HG03378 (cell line): ENCODE data around the gene AMOTL1.

Experiments
- ATAC-seq: cut with Tn5 transposase; IDR thresholded peaks from one replicate; pipeline ENCODE4 v1.9.1; 2021; ENCODE audit warnings: mild to moderate bottlenecking, moderate library complexity; ENCODE audit not compliant: unreplicated experiment

The AMOTL1 gene, protein sequence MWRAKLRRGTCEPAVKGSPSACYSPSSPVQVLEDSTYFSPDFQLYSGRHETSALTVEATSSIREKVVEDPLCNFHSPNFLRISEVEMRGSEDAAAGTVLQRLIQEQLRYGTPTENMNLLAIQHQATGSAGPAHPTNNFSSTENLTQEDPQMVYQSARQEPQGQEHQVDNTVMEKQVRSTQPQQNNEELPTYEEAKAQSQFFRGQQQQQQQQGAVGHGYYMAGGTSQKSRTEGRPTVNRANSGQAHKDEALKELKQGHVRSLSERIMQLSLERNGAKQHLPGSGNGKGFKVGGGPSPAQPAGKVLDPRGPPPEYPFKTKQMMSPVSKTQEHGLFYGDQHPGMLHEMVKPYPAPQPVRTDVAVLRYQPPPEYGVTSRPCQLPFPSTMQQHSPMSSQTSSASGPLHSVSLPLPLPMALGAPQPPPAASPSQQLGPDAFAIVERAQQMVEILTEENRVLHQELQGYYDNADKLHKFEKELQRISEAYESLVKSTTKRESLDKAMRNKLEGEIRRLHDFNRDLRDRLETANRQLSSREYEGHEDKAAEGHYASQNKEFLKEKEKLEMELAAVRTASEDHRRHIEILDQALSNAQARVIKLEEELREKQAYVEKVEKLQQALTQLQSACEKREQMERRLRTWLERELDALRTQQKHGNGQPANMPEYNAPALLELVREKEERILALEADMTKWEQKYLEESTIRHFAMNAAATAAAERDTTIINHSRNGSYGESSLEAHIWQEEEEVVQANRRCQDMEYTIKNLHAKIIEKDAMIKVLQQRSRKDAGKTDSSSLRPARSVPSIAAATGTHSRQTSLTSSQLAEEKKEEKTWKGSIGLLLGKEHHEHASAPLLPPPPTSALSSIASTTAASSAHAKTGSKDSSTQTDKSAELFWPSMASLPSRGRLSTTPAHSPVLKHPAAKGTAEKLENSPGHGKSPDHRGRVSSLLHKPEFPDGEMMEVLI

DNA sequence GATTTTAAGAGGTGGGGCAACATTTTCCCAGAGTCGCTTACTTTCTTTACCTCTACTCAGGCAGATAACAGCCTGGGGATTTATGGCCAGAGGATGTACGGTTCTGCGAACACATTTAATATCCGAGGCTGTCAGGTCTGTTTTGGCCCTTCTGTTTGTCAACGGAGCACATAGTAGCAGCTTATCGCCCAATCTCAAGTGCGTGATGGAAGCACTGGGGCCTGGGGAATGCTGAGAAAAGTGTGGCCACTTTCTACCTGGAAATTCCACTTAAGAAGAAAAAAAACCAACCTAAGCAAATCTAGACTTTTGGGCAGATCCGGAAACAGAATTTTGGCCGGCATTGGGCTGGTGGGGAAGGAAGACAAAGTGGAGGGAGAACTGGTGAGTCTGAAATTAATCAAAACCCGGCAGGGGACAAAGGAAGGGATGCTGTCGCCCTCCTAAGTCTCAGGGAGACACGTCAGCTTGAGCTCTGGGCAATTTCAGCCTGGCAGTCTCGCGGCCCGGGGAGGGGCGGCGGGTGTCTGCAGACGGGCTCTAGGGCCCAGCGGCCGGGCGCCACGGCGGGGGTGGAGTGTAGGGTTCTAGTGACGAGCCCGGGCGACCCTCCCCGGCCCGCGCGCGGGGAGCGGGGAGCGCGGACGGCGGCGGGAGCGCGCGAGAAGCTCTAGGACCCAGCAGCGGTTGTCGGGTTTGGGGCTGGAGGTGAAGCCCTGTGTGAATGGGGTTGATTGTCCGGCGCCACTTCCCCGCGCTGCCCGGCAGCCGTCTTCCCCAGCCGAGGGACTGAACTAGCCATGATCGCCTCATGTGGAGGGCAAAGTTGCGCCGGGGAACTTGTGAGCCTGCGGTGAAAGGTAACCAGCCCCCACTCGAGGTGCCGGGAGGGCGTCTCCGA, at the start of gene AMOTL1:
Gene AMOTL1, plus strand, starts transcription at position 656 of the 901 bp plus-strand sequence. Its CDS starts 156 bp downstream, at position 812.
- ATAC-seq: peak; percentile 74

DNA sequence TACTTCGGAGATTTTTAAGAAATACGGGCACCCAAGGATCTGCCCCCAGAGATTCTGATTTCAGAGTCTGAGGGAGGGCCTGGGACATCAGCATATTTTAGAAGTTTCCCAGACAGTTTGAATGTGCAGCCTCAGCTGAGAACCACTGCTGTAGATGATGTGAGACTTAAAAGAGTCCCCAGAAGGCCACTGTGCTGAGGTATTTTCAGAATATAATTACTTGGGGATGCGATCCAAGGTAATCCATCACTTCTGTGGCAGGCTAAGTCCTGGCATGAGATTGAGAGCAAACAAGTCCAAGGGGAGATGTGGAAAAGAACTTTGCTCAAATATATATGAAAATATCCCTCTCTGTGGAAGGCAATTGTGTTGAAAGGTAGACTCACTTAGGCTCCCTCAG, 48.3 kb upstream of the AMOTL1 start:
- no peak for ATAC-seq

GRCh38 chr11:94721565-94722292, 46.4 kb upstream of the AMOTL1 start:
- no peak for ATAC-seq

DNA sequence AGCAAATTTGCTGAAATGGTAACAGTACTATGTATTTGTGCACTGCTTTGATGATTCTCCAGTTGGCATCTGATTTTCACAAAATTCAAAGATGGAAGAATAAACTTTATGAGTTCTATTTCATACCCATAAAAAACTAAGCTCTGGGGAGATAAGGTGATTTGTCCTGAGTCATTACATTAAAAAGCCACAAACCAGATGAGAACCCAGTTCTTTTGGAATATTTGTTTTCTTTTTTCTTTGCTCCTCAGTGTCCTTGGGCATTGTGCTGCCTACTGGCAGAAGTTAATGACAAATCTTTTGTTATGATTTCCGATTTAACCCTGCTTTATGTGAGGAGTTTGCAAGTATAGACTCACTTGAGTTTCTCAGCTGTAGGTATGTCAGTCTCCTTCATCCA, 45.4 kb upstream of the AMOTL1 start:
- ATAC-seq: no peak

- no peak for ATAC-seq
Measured at GRCh38 chr11:94725097-94725496, 43.1 kb upstream of the AMOTL1 start.

GRCh38 chr11:94727819-94728218, 40.3 kb upstream of the AMOTL1 start:
- ATAC-seq: no peak

- no peak for ATAC-seq
Measured at GRCh38 chr11:94728541-94728940, 39.6 kb upstream of the AMOTL1 start.

- ATAC-seq: no peak
Measured at GRCh38 chr11:94728966-94729751, 39.0 kb upstream of the AMOTL1 start.

DNA sequence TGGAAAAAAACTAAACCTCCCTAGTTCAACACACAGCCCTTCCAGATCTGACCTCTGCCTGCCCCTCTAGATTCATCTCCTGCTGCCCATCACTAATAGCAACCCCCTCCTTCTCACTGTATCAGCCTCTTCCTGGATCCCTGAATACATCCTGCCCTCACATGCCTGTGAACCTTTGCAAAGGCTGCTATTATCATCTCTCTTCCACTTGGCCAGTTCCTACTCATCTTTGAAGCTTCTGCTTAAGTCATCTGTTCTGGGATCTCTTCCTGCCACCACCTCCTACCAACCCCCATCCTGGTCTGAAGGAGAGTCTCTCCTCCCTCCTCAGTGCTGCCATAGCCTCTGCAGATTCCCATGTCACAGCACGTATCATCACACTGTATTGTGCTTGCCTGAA, 38.0 kb upstream of the AMOTL1 start:
- no peak for ATAC-seq

DNA sequence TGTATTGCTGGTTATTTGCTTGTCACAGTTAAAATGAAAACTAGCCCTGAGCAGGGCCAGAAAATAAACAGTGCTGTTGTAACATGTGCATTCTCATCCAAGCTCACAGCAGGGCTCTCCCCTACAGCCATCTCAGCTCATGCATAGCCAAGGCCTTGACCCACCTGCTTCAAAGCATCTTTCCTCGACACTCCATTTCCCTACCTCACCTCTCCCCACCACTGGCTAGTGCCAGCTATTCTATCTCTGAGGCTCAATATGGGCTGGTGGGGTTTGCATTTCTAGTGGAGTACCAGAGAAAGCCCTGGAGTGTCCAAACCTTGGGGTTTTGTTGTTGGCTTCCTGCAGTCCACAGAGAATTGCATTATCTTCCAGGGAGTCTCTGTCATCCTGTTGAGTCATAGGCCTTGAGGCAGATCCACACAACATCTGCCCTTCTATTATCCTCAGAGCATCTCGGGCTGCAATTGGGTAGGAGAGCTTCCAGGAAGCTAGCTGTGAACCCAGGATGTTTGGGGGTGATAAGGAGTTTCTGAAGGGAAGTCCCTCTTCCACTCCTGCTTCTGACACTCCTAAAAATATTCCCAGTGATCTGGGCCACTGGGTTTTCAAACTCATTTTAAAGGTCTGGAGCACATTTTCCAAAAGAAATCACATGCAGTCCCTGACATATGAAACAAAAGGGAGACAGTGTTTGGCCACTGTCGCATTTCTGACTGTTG, 36.1 kb upstream of the AMOTL1 start:
- ATAC-seq: no peak

GRCh38 chr11:94732617-94733281, 35.4 kb upstream of the AMOTL1 start:
- no peak for ATAC-seq

DNA sequence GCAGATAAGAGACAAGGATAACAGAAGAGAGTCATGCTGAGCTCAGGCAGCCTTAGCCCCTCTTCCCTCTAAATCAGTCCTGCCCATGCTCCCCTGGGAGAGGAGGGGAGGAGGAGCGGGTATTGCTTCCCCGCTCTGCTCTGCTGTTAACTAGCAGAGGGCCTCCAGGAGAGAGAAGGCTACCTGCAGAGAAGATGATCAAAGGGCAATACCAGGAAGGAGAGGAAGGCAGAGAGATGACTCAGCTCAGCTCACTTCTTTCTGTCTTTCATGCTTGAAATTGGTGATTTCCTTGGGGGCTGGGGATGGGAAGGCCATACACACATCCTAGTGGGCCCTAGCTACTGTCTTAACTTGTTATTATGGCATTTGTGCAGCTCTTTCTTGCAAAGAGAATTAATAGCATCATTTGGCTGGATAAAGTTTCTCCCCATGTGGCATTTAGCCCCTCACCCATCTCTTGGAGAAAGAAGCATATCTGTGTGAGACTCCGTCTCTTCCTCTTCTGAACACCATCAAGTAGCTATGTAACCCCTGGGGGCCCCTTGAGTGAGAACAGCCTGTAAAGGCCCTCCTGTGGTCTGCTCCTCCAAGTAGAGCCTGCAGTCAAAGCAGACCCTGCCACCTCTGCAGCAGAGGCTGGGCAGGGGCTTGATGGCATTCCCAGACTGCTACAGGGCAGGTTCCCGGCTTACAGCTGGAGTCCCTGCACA, 33.4 kb upstream of the AMOTL1 start:
- no peak for ATAC-seq

- ATAC-seq: no peak
Measured at GRCh38 chr11:94735907-94736306, 32.2 kb upstream of the AMOTL1 start.

- no peak for ATAC-seq
Measured at GRCh38 chr11:94737171-94737611, 31.0 kb upstream of the AMOTL1 start.

DNA sequence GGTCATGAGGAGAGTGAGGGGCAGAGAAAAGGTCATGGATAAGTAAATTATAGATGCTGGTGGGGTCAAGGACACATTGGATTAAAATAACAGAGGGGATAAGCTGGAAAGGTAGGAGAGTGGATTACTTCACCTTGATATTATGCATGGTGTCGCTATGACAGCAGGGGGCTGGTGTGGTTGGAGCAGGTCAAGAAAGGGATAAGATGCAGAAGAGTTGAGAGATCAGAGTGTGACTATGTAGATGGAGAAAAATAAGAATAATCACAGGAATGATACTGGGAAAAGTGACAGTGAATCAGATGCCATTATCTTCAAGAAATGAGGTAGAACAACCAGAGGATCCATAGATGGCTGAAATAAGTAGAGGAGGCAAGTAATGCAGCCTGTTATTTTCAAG, 29.4 kb upstream of the AMOTL1 start:
- ATAC-seq: no peak

DNA sequence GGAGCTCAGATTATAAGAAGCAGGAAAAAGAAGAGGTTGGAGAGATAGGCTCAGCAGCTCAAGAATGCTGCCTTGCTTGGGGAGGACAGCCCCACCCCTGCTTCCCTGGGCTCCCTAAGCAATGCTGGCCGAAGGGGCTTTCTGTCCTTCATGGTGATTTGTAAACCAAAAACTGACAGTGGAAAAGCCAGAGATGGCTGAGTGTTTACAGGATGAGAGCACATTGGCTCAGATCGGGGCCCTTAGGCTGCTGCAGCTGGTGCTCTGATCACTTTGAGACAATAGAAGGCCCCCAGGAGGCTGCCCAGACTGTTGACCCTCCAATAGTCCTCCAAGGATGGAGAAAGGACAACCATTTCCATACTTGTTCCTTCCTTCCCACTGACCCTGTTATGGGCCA, 28.8 kb upstream of the AMOTL1 start:
- ATAC-seq: no peak
